Measurements from ENCODE around the gene KRTAP10-11. TPM values are rescaled to one million over a fixed set of nuclear protein-coding genes. Genes with fewer than 3 reads are reported as not detected.

Gene KRTAP10-11
- not detected for total RNA-seq

GRCh38 chr21:44646366-44647221 lies at the start of gene KRTAP10-11:
TSS of gene KRTAP10-11 (plus strand) at chr21:44646414. CDS start at chr21:44646459, 45 bp downstream.

DNA sequence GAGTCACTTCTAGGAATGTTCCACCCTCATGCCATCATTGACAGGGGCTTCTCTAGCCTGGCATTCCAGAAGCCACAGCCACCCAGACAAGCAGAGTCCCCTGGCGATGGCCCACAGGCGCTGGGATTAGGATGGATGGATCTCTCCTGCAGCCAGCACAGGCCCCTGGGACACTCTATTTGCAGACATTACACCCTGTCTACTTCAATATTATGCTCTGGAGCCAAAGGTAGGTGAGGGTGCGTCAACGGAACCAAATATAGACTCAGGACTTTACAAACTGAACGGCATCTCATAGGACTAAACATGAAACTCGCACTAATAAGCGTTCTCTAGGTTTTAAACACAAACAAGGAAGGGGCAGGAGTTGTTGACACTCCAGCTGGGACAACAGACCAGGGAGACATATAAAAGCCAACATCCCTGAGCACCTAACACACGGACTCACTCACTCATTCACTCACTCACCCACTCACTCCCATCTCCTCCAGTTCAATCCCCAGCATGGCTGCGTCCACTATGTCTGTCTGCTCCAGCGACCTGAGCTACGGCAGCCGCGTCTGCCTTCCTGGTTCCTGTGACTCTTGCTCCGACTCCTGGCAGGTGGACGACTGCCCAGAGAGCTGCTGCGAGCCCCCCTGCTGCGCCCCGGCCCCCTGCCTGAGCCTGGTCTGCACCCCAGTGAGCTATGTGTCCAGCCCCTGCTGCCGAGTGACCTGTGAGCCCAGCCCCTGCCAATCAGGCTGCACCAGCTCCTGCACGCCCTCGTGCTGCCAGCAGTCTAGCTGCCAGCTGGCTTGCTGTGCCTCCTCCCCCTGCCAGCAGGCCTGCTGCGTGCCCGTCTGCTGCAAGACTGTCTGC lies 45.9 kb upstream of the KRTAP10-11 start, which contains the start of gene KRTAP10-7:
Gene KRTAP10-7, plus strand, starts transcription at position 480 of the 861 bp plus-strand sequence. Its CDS starts 25 bp downstream, at position 505.

DNA sequence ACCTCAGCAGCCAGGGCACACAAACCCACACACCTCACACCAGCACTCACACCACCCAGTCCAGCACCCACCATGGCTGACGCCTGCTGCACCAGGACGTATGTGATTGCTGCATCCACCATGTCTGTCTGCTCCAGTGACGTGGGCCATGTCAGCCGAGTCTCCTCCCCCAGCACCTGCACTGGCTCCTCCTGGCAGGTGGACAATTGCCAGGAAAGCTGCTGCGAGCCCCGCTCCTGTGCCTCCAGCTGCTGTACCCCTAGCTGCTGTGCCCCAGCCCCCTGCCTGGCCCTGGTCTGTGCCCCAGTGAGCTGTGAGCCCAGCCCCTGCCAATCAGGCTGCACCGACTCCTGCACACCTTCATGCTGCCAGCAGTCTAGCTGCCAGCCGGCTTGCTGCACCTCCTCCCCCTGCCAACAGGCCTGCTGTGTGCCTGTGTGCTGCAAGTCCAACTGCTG lies 34.2 kb upstream of the KRTAP10-11 start, which contains the start of gene KRTAP10-8:
Gene KRTAP10-8, plus strand, starts transcription at position 51 of the 458 bp plus-strand sequence. Its CDS starts 22 bp downstream, at position 73.

DNA sequence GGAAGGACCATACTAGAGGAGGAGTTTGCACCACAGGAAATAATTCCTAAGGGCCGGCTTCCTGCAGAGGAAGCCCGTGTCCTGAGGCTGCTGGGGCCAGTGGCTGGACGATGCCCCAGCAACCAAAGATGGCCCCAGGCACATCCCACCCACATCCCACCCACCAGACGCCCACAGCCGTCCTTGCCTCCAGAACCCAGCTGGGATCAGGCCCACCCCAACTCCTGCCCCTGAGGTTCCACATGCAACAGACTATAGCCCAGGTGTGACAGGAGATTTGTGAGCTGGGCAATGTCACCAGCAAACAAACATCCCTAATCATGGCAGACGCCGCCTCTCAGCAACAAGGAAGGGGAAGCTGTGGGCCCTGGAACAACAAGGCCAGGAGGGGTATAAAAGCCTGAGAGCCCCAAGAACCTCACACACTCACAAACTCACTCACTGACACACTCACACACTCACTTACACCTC lies 19.5 kb upstream of the KRTAP10-11 start, which contains the start of gene KRTAP10-9:
Gene KRTAP10-9, plus strand, starts transcription at position 421 of the 471 bp plus-strand sequence. CDS start 79 bp downstream, outside the sequence.

GRCh38 chr21:44637018-44637850 lies 9.0 kb upstream of the KRTAP10-11 start, which contains the start of gene KRTAP10-10:
TSS of gene KRTAP10-10 (plus strand) at chr21:44637356. CDS start at chr21:44637418, 62 bp downstream.

DNA sequence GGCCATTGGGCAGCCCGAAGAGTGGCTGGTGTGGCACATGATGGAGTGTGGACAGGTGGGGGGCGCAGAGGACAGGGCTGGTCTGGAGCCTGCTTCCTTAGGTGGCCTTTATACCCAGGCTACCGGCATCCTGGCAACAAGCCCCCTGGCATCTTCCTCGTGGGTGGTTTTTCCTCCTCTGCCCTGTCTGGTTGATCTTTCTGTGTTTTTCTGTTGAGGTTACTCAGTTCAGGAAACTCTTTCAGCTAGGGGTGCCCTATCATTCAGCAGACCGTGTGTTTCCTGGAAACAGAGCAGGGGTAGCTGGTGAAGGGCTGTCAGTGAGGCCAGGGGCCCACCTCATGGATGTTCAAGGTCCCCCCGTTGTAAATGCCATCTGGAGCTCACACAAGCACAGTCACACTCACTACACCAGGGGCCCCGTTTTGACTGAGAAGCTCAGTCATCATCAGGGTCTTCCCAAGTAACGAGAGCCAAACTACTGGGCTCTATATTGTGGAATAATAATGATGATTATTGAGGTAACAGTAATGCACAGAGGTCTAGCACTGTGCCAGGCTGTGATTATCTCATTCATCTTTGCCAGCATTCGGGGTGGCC lies 8.5 kb downstream of the KRTAP10-11 start, which contains the start of gene KRTAP12-4:
Gene KRTAP12-4, minus strand, starts transcription at position 84 of the 600 bp plus-strand sequence. Its CDS starts 45 bp downstream, at position 39.

GRCh38 chr21:44657635-44658540 lies 11.7 kb downstream of the KRTAP10-11 start, which contains the start of gene KRTAP12-3:
TSS of gene KRTAP12-3 (plus strand) at chr21:44657932. CDS start at chr21:44657980, 48 bp downstream.

GRCh38 chr21:44666401-44667320 lies 20.4 kb downstream of the KRTAP10-11 start, which contains the start of gene KRTAP12-2:
TSS of gene KRTAP12-2 (minus strand) at chr21:44666927. CDS start at chr21:44666886, 41 bp downstream.

DNA sequence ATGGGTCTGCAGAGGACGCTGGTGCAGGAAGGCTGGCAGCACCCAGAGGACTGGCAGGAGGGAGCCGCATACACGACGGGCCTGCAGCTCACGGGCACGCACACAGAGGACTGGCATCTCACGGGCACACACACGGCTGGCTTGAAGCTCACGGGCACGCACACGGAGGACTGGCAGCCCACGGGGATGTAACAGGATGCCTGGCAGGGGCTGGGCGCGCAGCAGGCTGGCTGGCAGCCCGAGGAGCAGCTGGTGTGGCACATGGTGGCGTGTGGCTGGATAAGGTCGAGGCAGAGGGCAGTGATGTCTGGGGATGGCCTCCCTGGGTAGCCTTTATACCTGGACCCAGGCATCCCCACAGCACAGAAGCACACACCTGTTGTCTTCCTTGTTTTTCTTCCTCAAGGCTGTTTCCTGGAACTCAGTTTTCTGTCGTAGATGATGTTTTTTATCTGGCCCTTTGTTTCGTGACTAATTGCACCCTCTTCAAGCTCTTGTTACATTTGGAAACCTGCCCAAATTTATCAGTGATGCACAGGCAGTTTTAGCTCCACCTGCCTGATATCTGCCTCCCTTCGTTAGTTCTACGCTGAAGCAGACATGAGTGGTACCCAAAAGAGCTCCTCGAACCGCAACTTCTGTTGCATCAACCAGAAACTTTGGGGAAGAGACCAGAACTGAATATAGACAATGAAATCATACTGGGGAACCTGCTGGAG lies 35.8 kb downstream of the KRTAP10-11 start, which contains the start of gene KRTAP12-1:
Gene KRTAP12-1, minus strand, starts transcription at position 303 of the 719 bp plus-strand sequence. Its CDS starts 40 bp downstream, at position 263.

Small RNA genes within 50 kb of the gene (small RNA-seq; reads per million reads assigned to genes)
- not detected for gene KRTAP12-6P

Other genes starting within 250 kb of the KRTAP10-11 start
- gene LRRC3, start 190.9 kb upstream of the KRTAP10-11 start, total RNA-seq, result 5.8 TPM
- gene KRTAP10-1, start 106.2 kb upstream of the KRTAP10-11 start, total RNA-seq, result not detected
- not detected for gene KRTAP10-2, start 94.9 kb upstream of the KRTAP10-11 start, total RNA-seq
- not detected for gene KRTAP10-3, start 87.6 kb upstream of the KRTAP10-11 start, total RNA-seq
- gene KRTAP10-4, start 72.7 kb upstream of the KRTAP10-11 start, total RNA-seq, result not detected
- not detected for gene KRTAP10-5, start 65.8 kb upstream of the KRTAP10-11 start, total RNA-seq
- gene KRTAP10-6, start 53.9 kb upstream of the KRTAP10-11 start, total RNA-seq, result not detected
- gene KRTAP10-7, start 45.8 kb upstream of the KRTAP10-11 start, total RNA-seq, result not detected
- not detected for gene KRTAP10-8, start 34.3 kb upstream of the KRTAP10-11 start, total RNA-seq
- not detected for gene KRTAP10-9, start 19.3 kb upstream of the KRTAP10-11 start, total RNA-seq
- gene KRTAP10-10, start 9.1 kb upstream of the KRTAP10-11 start, total RNA-seq, result not detected
- not detected for gene KRTAP12-4, start 8.2 kb downstream of the KRTAP10-11 start, total RNA-seq
- not detected for gene KRTAP12-3, start 11.5 kb downstream of the KRTAP10-11 start, total RNA-seq
- not detected for gene KRTAP12-2, start 20.5 kb downstream of the KRTAP10-11 start, total RNA-seq
- gene KRTAP12-1, start 35.7 kb downstream of the KRTAP10-11 start, total RNA-seq, result not detected
- gene KRTAP10-12, start 50.8 kb downstream of the KRTAP10-11 start, total RNA-seq, result not detected
- 0.23 TPM for gene TSPEAR, start 65.2 kb downstream of the KRTAP10-11 start, total RNA-seq
- 74.0 TPM for gene UBE2G2, start 155.4 kb downstream of the KRTAP10-11 start, total RNA-seq
- 109 TPM for gene SUMO3, start 171.6 kb downstream of the KRTAP10-11 start, total RNA-seq
- 117 TPM for gene PTTG1IP, start 227.3 kb downstream of the KRTAP10-11 start, total RNA-seq

Measured in diencephalon (tissue), 1 donor.